GM12892 (cell line): Measurements from ENCODE around the gene UGCG.

ENCODE experiments used
- POLR2AphosphoS5 ChIP-seq: IDR thresholded peaks from 2 replicates; pipeline ENCODE4 v1.6.1; 2011; ENCODE audit warnings: low read depth, low read length, control low read depth
- TAF1 ChIP-seq: IDR thresholded peaks from 2 replicates; pipeline ENCODE4 v1.6.1; 2011; ENCODE audit warnings: low read depth, mild to moderate bottlenecking, control low read depth, low read length, borderline replicate concordance

GRCh38 chr9:111938427-111938800, 41.8 kb downstream of the UGCG start:
- TF ChIP-seq POLR2AphosphoS5 (no peak), TAF1 (no peak)
